Naive thymus-derived CD4-positive, alpha-beta T cell (primary cell): ENCODE data around the gene KCTD10. TPM values are rescaled to one million over a fixed set of nuclear protein-coding genes. Genes with fewer than 3 reads are reported as not detected.

Experiments used
- ATAC-seq: fragments of 150-1000 bp; cut with Tn5 transposase; 2 replicates; pipeline ENCODE4 v1.10.0; 2021; ENCODE audit warnings: mild to moderate bottlenecking, moderate library complexity
- CTCF ChIA-PET: fragments of 350-600 bp; sonication (Branson Sonifier 250); formaldehyde crosslinking; loops from one replicate; lab custom pipeline; 2021; ENCODE audit warnings: antibody characterized with exemption; lab: Charles Lee
- POLR2A ChIA-PET: fragments of 350-600 bp; sonication (Branson Sonifier 250); formaldehyde crosslinking; loops from one replicate; lab custom pipeline; 2021; ENCODE audit warnings: antibody characterized with exemption, inconsistent platforms; lab: Charles Lee
- DNase-seq, 9 donors: peaks; one replicate each; pipeline versions ENCODE4 v3.0.0 to v3.0.0-alpha.2; 2020 to 2022; ENCODE audit warnings: mixed read lengths in 1 of 9
- H3K27ac ChIP-seq: one replicate; pipeline ENCODE4 v1.7.0; 2013; ENCODE audit warnings: mild to moderate bottlenecking, low read depth, low read length, moderate library complexity
- H3K27me3 ChIP-seq, 2 donors: one replicate each; pipeline ENCODE4 v1.7.0; 2013; ENCODE audit warnings: low read length in 2 of 2, mild to moderate bottlenecking in 2 of 2, moderate library complexity in 2 of 2; ENCODE audit not compliant: control insufficient read depth in 2 of 2, insufficient read depth in 2 of 2
- H3K36me3 ChIP-seq, 3 experiments: 1 replicate in 2 of 3; 2 replicates in 1 of 3; pipeline ENCODE4 v1.7.0; 2013; ENCODE audit warnings: low read length in 3 of 3, mild to moderate bottlenecking in 3 of 3, moderate library complexity in 1 of 3; ENCODE audit not compliant: insufficient read depth in 3 of 3, control insufficient read depth in 2 of 3
- H3K4me1 ChIP-seq, 2 donors: one replicate each; pipeline ENCODE4 v1.7.0; 2013; ENCODE audit warnings: low read length in 2 of 2, mild to moderate bottlenecking in 2 of 2, moderate library complexity in 1 of 2; ENCODE audit not compliant: control insufficient read depth in 2 of 2, insufficient read depth in 2 of 2
- H3K4me3 ChIP-seq: 2 replicates; pipeline ENCODE4 v1.7.0; 2013; ENCODE audit warnings: mild to moderate bottlenecking, low read length
- H3K9me3 ChIP-seq, 3 experiments: 1 replicate in 2 of 3; 2 replicates in 1 of 3; pipeline ENCODE4 v1.7.0; 2013; ENCODE audit warnings: low read length in 3 of 3; ENCODE audit not compliant: control insufficient read depth in 2 of 3
- H3K27ac Mint-ChIP-seq, 9 donors: one replicate each; pipeline ENCODE4 v1.8.0; 2020 to 2022; ENCODE audit warnings: mixed read lengths in 9 of 9, mild to moderate bottlenecking in 8 of 9, moderate library complexity in 5 of 9, inconsistent platforms in 2 of 9
- H3K27me3 Mint-ChIP-seq, 5 donors: one replicate each; pipeline ENCODE4 v1.8.0; 2021 to 2022; ENCODE audit warnings: mixed read lengths in 5 of 5, mild to moderate bottlenecking in 1 of 5
- H3K36me3 Mint-ChIP-seq, 5 donors: one replicate each; pipeline ENCODE4 v1.8.0; 2020 to 2022; ENCODE audit warnings: mixed read lengths in 5 of 5, mild to moderate bottlenecking in 3 of 5, inconsistent platforms in 1 of 5
- H3K4me1 Mint-ChIP-seq, 7 donors: one replicate each; pipeline ENCODE4 v1.8.0; 2020 to 2022; ENCODE audit warnings: mixed read lengths in 7 of 7, mild to moderate bottlenecking in 3 of 7, inconsistent platforms in 1 of 7
- H3K4me3 Mint-ChIP-seq, 10 donors: one replicate each; pipeline ENCODE4 v1.8.0; 2020 to 2022; ENCODE audit warnings: mild to moderate bottlenecking in 10 of 10, mixed read lengths in 10 of 10, moderate library complexity in 6 of 10, inconsistent platforms in 2 of 10
- H3K9me3 Mint-ChIP-seq, 11 donors: one replicate each; pipeline ENCODE4 v1.8.0; 2020 to 2022; ENCODE audit warnings: mixed read lengths in 11 of 11, mild to moderate bottlenecking in 4 of 11, inconsistent platforms in 1 of 11, moderate library complexity in 1 of 11
- intact Hi-C, 2 donors: fragments of 100-400 bp; cut with micrococcal nuclease; formaldehyde crosslinking; loops; one replicate each; pipeline ENCODE4 v1.15.1; 2023
- polyA plus RNA-seq, 2 donors: library from polyadenylated mRNA; unstranded; fragments of 300-500 nt; fragmentation: Illumina TruSeq; gene quantifications; one replicate each; pipeline ENCODE4 v1.2.3, GENCODE V29; 2021
- total RNA-seq, 6 experiments: library from RNA in 5 of 6; stranded (reverse) in 5 of 6; gene quantifications; 1 replicate in 5 of 6; 2 replicates in 1 of 6; pipeline ENCODE4 v1.2.3 and lab custom pipeline; 2021 to 2026

KCTD10 gene
- total and polyA plus RNA-seq, 7 experiments from 2014 or later = 15.4 to 41.1 (median 28.7) TPM

DNA sequence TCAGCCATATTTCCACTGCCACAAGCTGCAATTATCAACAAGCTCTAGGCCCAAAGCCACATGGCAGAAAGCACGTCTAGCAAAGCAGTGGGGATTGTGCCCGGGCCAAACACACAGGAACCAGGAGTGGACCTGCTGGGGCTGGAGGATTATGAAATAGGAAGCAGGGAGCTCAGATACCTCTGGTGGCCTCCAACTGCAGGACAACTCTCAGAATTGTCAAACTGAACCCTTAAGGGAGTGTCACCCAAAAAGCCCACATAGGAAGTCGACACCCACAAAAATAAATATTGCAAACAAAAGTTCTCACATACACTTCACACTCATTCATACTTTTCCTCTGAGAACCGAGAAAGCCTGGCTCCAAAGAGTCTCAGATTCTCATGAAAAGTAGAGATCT lies 26.1 kb downstream of the KCTD10 start:
- peak overlapping the region in 1 of 10 donors; percentile 7 for H3K4me3 Mint-ChIP-seq
- Histone ChIP-seq H3K4me1 (no peaks in the 10 kb centered on the region), H3K36me3 (peaks cover 4 to 89% (median 11%) of the 10 kb centered on the region in 3 experiments), H3K4me3 (no peak overlapping the region), H3K27me3 (no peaks in the 10 kb centered on the region), H3K9me3 (no peaks in the 10 kb centered on the region), H3K27ac (no peak overlapping the region)
- DNase-seq (no peak), ATAC-seq (peak; percentile 57)
- CTCF ChIA-PET = interaction anchor here (1.6 kb wide), 1 partner anchor 18 kb away, joined by 5 read pairs; no protein-coding TSS in a partner anchor
- H3K36me3 Mint-ChIP-seq = peaks cover 9 to 60% (median 11%) of the 10 kb centered on the region in 5 donors
- H3K9me3 Mint-ChIP-seq = no peaks in the 10 kb centered on the region
- intact Hi-C loops = no loop called here
- no peaks in the 10 kb centered on the region for H3K27me3 Mint-ChIP-seq
- no peak overlapping the region for H3K27ac Mint-ChIP-seq
- peaks cover 0 to 20% (median 4%) of the 10 kb centered on the region in 7 donors for H3K4me1 Mint-ChIP-seq
- POLR2A ChIA-PET = no interaction called here

DNA sequence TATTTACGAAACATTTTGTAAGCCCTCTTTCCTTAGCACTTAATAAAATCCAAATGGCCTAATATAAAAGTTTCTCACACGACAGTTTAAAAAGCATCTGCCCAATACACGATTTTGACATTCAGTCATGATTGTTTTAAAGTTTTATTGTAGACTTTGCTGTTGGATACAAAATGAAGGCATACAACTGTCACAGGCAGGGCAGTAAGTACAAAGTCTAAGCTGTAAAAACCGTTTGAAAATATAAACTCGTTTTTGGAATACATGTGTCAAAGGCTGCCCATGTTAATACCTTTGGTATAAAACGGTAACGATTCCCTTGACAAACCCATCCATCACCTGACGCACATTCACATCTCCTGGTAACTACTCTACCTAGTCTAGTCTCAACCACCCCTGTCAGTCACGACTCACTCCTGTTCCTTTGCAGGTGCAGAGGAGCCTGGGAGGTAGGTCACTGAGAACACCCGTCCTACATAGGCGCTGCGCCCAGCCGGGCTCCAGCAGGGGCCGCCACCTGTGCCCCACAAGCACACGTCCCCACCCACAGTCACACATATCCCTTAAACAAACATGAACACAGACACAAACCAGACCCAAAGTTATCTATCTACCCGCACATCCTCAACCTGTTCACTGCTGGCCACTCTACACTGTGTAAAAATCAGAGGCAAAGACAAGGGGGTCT lies 27.1 kb downstream of the KCTD10 start:
- peaks cover 4 to 82% (median 10%) of the 10 kb centered on the region in 3 experiments for H3K36me3 ChIP-seq
- H3K4me1 ChIP-seq = no peaks in the 10 kb centered on the region
- no peaks in the 10 kb centered on the region for H3K9me3 ChIP-seq
- ATAC-seq (no peak), DNase-seq (no peak)
- POLR2A ChIA-PET = no interaction called here
- Mint-ChIP-seq H3K27me3 (no peaks in the 10 kb centered on the region), H3K4me3 (no peak overlapping the region), H3K4me1 (peaks cover 0 to 20% (median 4%) of the 10 kb centered on the region in 7 donors), H3K36me3 (peaks cover 9 to 60% (median 10%) of the 10 kb centered on the region in 5 donors), H3K9me3 (no peaks in the 10 kb centered on the region), H3K27ac (peak overlapping the region in 2 of 9 donors; percentile 2 to 12)
- intact Hi-C loops = no loop called here
- no peak overlapping the region for H3K4me3 ChIP-seq
- no peak overlapping the region for H3K27ac ChIP-seq
- CTCF ChIA-PET = interaction anchor here (1.6 kb wide), 1 partner anchor 17 kb away, joined by 5 read pairs; no protein-coding TSS in a partner anchor
- no peaks in the 10 kb centered on the region for H3K27me3 ChIP-seq

DNA sequence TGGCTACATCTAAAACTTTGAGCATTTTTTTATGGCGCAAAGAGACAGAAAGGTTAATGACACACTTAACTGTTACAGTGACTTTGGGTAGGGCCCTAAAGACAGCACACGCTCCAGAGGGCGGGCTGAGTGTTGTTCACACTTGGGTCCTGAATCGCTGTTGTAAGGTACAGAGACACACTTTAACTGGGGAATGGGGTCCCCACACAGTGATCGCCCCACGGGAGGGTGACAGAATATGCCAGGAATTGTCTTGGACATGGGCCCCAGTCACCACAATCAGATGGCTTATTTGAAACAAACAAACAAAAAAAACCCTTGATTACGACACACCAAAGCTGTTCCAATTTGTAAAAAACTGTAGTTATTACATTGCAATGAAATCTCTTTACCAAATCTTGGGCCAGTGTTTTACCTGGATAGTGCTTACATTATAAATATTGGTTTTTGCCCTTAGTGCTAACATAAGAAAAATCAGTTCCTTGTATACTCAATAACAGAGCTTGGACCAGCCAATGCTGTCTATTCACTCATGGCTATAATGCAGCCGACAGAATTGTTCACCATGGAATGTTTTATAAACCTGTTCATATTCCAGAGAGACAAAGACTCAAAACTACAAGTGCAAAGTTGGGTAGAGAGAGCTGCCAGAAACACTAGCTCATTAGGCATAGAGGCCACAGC lies 28.3 kb downstream of the KCTD10 start:
- H3K27me3 Mint-ChIP-seq = no peaks in the 10 kb centered on the region
- H3K36me3 Mint-ChIP-seq = peaks cover 4 to 59% (median 10%) of the 10 kb centered on the region in 5 donors
- H3K4me1 Mint-ChIP-seq = peaks cover 0 to 16% (median 2%) of the 10 kb centered on the region in 7 donors
- peak overlapping the region in 1 of 9 donors; percentile 9 for H3K27ac Mint-ChIP-seq
- CTCF ChIA-PET = interaction anchor here (1.0 kb wide), 1 partner anchor 9 kb away, joined by 3 read pairs; no protein-coding TSS in a partner anchor
- no peak overlapping the region for H3K4me3 ChIP-seq
- intact Hi-C loops = no loop called here
- POLR2A ChIA-PET = no interaction called here
- DNase-seq (no peak), ATAC-seq (no peak)
- H3K27me3 ChIP-seq = no peaks in the 10 kb centered on the region
- H3K4me3 Mint-ChIP-seq = no peak overlapping the region
- H3K9me3 Mint-ChIP-seq = no peaks in the 10 kb centered on the region
- no peaks in the 10 kb centered on the region for H3K9me3 ChIP-seq
- H3K4me1 ChIP-seq = no peaks in the 10 kb centered on the region
- peaks cover 0 to 72% (median 10%) of the 10 kb centered on the region in 3 experiments for H3K36me3 ChIP-seq
- H3K27ac ChIP-seq = no peak overlapping the region

DNA sequence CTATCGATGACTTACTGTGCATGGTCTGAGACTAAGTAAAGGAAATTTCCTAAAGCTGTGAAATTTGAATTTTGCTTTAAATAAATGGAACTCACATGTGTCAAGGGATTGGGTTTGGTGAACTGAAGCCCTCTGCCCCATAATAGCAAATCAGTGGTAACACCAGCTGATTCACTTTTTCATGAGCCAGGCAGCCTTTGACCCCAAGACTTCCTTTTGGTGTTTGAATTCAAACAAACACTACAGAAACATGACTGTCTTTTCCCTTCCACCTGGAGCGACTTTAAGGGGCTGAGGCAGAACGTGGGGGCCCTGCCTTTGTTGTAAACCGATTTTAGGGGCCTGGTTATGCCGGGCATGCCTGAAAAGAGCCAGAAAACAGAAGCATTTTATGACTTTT lies 28.8 kb downstream of the KCTD10 start:
- intact Hi-C loops = no loop called here
- H3K36me3 Mint-ChIP-seq = peaks cover 0 to 55% (median 10%) of the 10 kb centered on the region in 5 donors
- H3K4me3 ChIP-seq = no peak overlapping the region
- no peaks in the 10 kb centered on the region for H3K4me1 ChIP-seq
- H3K9me3 Mint-ChIP-seq = no peaks in the 10 kb centered on the region
- H3K27ac Mint-ChIP-seq = no peak overlapping the region
- H3K4me3 Mint-ChIP-seq = no peak overlapping the region
- POLR2A ChIA-PET = no interaction called here
- CTCF ChIA-PET = interaction anchor here (1.0 kb wide), 1 partner anchor 10 kb away, joined by 3 read pairs; no protein-coding TSS in a partner anchor
- DNase-seq = no peak
- H3K27ac ChIP-seq = no peak overlapping the region
- peaks cover 0 to 16% (median 2%) of the 10 kb centered on the region in 7 donors for H3K4me1 Mint-ChIP-seq
- no peaks in the 10 kb centered on the region for H3K27me3 Mint-ChIP-seq
- ATAC-seq = no peak
- H3K36me3 ChIP-seq = peaks cover 0 to 66% (median 10%) of the 10 kb centered on the region in 3 experiments
- no peaks in the 10 kb centered on the region for H3K27me3 ChIP-seq
- no peaks in the 10 kb centered on the region for H3K9me3 ChIP-seq

DNA sequence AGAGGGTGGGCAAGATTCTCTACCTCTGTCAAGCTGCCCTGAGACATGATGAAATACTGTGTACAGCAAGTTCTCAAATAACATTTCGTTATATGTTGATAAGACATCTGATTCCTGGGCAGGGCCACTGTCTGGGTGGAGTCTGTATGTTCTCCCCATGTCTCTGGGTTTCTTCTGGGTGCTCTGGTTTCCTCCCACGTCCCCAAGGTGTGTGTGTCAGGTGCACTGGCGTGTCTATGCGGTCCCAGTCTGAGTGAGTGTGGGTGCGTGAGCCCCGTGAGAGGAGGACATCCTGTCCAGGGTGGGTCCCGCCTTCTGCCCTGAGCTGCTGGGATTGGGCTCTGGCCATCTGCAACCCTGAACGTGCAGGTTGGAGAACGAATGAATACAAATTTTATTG lies 29.6 kb downstream of the KCTD10 start:
- Mint-ChIP-seq H3K4me3 (no peak overlapping the region), H3K36me3 (peaks cover 2 to 55% (median 9%) of the 10 kb centered on the region in 5 donors), H3K27me3 (no peaks in the 10 kb centered on the region), H3K27ac (no peak overlapping the region), H3K4me1 (peaks cover 0 to 16% (median 2%) of the 10 kb centered on the region in 7 donors), H3K9me3 (no peaks in the 10 kb centered on the region)
- intact Hi-C loops = no loop called here
- H3K9me3 ChIP-seq = no peaks in the 10 kb centered on the region
- no peak overlapping the region for H3K4me3 ChIP-seq
- H3K36me3 ChIP-seq = peaks cover 0 to 58% (median 10%) of the 10 kb centered on the region in 3 experiments
- POLR2A ChIA-PET = no interaction called here
- CTCF ChIA-PET = no interaction called here
- DNase-seq (no peak), ATAC-seq (no peak)
- H3K27ac ChIP-seq = no peak overlapping the region
- H3K27me3 ChIP-seq = no peaks in the 10 kb centered on the region
- no peaks in the 10 kb centered on the region for H3K4me1 ChIP-seq

DNA sequence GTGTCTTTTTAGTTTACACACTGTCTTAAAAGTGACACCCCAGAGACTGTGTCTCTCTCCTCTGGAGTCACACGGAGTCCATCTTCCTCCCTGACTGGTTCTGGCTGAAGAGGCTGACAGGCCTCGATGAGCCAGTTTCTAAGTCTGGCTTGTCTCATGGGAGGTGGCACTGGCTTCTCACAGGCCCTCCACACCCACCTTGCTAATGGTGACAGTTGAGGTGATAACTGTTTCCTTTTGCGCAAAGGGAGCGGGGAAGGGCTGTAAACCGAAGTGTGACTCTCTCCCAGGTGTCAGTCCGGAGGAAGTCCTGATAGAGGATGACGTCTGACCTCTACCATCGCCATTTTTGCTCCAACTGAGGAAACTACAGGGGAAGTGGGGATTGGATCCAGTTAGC lies 30.2 kb downstream of the KCTD10 start:
- intact Hi-C loops = no loop called here
- Mint-ChIP-seq H3K4me3 (no peak overlapping the region), H3K9me3 (no peaks in the 10 kb centered on the region), H3K27ac (no peak overlapping the region), H3K4me1 (peaks cover 0 to 12% (median 2%) of the 10 kb centered on the region in 7 donors), H3K27me3 (no peaks in the 10 kb centered on the region), H3K36me3 (peaks cover 4 to 49% (median 8%) of the 10 kb centered on the region in 5 donors)
- Histone ChIP-seq H3K27me3 (no peaks in the 10 kb centered on the region), H3K36me3 (peaks cover 0 to 52% (median 10%) of the 10 kb centered on the region in 3 experiments), H3K4me3 (no peak overlapping the region), H3K27ac (no peak overlapping the region), H3K9me3 (no peaks in the 10 kb centered on the region), H3K4me1 (no peaks in the 10 kb centered on the region)
- ChIA-PET POLR2A (no interaction called here), CTCF (no interaction called here)
- ATAC-seq (peak; percentile 20), DNase-seq (no peak)
